Fibroblast of skin of abdomen (primary cell): ENCODE data around the gene RAP1GAP2.
A peak's percentile ranks its signal among the peaks of the same experiment; 100 is the strongest.
"Not testable (repeated sequence)": the region's sequence is repeated elsewhere in the genome, so short reads cannot be mapped to it uniquely, and the experiment has no call there.

Source experiments
- DNase-seq: peaks from one replicate; pipeline ENCODE4 v3.0.0-alpha.2; 2013

RAP1GAP2 gene

DNA sequence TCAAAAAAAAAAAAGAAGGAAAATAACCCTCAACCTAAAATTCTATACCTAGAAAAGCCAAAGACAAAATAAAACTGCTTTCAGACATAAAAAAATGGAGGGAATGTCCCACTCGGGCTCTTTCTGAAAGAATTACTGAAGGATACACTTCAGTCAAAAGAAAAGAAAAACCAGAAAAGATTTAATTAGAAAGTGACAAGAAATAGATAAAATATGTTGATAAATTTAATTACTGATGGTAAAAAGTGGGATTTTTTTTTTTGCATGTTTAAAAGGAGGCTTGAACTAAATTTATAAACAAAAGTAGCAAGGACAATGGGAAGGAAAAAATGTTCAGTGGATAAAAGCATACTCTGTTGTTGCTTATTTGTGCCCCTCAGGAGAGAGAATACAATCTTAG lies 178.1 kb downstream of the RAP1GAP2 start:
- no peak for DNase-seq

DNA sequence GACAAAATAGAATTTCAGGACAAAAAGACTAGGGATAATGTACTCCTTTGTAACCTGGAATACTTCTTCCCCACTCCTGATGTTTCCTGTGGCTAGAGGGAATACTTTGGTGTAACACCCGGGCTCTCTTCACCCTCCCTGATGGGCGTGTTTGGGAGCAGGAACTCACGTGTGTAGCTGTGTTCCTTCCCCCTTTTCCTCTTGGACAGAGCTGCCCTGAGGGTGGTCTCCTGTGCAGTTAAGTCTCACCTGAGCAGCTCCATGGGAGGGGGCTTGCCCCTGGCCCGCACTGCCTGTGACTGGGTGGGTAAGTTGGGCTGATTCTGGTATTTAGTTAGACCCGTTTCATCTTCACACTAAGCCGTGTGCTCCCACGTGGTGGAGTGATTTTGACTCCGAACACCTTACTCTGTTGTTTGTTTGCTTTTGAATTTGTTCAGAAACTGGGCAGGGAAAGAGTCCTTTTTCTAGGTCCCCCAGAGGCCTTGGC lies 179.3 kb downstream of the RAP1GAP2 start:
- DNase-seq, result peak; percentile 13

DNA sequence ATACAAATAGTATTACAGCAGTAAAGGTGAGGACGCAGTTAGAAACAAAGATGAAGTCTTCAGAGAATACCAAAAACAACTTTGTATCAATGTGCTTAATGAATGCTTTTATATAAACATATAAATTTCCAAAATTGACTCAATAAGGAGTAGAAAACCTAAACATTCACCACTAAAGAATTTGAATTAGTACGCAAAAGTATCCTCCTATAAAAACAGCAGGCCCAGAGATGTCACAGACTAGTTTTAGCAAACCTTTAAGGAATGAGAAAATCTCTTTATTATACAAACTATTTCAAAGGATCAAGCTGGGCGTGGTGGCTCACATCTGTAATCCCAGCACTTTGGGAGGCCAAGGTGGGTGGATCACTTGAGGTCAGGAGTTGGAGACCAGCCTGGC lies 180.9 kb downstream of the RAP1GAP2 start:
- no peak for DNase-seq

DNA sequence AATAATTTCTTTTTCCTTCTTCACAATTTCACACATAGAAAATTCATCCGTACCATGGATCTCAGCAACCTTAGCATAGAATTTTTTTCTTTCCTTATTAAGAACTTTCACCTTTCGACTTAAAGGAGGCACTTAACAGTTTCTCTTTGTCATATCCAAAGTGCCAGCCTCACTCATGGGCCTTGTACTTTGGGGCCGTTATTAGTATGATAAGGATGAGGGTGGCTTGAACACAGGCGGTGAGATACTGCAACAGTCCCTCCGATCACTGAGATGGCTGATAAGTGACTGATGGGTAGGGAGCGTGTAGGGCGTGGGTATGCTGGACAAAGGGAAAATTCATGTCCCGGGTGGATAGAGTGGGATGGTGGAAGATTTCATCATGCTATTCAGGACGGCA lies 181.9 kb downstream of the RAP1GAP2 start:
- DNase-seq, result no peak

DNA sequence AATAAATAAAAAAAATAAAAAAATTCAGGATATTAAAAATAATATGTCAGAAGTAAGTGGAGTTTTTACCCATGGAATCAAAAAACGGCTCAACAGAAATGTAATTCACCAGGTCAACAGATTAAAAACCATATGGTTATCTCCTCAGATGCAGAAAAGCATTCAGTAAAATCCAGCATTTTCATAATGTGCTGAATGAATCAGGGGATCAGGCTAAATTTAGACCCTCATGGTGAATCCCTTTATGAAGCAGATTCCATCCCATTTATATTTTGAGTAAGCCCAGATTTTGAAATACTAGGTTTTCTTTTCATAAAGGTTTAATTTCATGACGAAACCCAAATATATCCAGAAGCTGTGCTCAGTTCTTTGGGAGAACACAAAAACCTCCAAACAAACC lies 182.8 kb downstream of the RAP1GAP2 start:
- DNase-seq, result no peak

DNA sequence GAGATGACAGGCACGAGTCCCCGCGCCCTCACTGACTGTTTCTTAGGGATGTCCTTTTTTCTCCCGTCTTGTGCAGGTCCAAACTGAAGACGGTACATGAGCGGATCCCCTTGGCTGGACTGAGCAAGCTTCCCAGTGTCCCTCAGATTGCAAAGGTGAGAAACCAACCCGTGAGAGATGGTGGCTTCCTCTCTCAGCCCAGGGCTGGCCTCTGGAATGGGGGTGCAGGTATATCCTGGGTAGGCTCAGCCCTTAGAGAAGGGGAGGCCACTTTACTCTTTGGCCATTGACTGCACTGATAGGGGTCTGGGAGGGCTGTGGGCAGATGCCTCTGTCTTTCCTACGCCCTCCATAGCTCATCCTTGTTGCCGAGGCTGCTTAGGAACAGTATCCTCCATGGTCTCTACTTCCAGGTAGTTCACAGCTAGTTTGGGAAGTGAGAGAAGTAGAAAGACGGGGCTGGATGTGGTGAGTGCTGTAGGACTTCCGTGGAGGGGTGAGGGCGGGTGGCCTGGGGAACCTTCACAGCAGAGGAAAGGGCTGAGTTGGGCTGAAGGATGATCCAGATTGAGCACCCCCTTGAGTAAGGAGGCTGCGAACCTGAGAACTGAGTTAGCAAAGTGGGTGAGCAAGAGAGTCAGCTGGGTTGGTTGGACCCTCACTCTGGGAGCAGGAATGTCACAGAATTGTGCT lies 184.1 kb downstream of the RAP1GAP2 start:
- DNase-seq, result no peak

DNA sequence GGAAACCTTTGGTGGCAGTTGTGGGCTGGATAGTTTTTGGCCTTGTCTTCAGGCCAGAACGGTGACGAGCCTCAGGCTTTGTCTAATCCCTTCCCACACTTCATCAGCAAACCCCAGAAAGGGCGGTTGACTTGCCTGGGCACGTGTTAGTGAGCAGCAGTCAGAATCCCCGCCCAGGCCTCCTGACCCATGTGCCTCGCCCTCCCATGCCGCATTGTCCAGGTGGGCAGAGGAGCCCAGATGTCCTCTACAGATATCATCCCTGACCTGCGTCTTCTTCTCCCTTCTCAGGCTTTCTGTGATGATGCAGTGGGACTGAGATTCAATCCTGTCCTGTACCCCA lies 184.6 kb downstream of the RAP1GAP2 start:
- no peak for DNase-seq

DNA sequence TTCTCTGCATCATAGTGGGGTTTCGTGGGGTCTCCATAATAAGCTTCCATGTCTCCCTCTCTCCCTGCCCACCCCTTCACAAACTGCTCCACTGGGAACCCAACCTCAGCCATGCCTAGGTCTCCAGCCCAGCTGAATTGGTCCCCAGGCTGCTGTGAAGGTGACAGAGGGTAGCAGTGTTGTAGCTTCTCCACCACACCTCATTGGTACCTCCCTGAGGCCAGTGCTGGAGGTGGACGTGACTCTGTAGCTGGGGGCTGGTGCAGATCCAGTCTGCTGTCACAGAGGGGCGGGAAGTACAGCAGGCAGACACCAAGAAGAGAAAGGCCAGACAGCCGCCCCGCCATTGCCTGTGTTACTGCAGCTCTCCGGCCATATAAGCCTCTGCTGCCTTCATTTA lies 185.1 kb downstream of the RAP1GAP2 start:
- no peak for DNase-seq

DNA sequence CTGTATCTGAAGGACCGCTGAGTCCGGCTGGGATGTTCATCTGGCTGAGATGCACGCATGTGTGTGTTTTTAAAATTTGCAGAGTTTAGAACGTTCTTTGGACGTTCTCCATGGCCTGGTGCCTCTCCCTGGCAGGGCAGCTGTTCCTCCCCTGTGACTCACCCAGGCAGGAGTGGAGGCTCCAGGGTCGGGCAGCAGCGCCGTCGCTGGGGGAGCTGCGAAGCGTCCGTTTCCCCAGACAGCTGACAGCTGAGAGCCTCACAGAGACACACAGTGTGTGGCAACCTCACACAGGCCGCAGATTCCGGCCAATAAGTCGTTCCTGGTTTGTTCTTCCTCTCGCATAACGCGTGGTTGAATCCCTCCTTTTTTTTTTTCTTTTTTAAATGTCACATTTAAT lies 186.6 kb downstream of the RAP1GAP2 start:
- DNase-seq, result peak; percentile 58

DNA sequence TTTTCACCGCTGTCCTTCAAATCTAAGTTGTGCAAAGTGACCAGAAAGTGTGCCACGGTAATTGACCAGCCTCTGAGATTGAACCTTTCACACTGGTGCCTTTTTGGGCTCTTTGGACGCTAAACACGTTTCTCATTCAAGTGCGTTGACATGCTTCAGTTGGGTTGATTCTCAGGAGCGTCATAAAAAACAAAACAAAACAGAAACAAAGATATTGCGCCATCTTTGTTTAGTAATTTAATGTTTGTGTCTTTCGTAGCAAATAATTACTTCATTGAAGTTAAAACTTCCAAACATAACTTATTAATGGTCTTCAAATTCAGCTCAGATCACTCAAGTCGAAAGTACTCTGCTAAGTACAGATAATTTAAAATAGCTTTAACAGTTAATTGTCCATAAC lies 187.0 kb downstream of the RAP1GAP2 start:
- no peak for DNase-seq

DNA sequence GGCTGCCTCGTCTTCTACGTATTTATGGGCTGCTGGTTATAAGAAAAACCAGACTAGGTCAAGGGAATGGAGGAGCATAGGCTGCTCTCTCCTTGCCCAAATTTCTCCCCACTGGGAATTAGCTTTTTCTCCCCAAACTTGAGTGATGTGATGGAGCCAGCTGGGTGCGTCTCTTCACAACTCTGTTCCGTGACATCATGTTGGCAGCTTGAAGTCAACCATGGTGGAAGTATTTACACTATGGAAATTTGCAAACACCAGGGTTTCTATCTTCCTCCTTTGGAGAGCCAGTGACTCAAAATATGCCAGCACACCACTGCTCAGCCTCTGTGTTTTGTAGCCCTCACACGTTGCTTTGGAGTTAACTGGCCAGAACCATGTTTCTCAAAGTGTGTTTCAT lies 189.1 kb downstream of the RAP1GAP2 start:
- DNase-seq, result no peak

DNA sequence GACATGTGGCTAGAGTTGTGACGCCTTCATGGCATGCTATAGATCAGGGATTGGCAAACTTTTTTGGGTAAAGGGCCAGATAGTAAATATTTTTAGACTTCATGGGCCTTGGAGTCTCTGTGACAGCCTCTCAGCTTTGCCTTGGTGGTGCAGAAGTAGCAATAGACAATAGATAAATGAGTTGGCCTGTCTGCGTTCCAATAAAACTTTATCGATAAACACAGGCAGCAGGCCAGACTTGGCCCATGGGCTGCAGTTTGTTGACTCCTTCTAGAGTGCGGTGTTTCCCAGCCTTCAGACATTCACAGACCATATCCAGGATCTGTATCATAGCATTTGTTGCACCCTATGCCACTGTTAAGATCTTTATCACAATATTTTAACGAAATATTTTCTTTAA lies 190.7 kb downstream of the RAP1GAP2 start:
- DNase-seq, result no peak

DNA sequence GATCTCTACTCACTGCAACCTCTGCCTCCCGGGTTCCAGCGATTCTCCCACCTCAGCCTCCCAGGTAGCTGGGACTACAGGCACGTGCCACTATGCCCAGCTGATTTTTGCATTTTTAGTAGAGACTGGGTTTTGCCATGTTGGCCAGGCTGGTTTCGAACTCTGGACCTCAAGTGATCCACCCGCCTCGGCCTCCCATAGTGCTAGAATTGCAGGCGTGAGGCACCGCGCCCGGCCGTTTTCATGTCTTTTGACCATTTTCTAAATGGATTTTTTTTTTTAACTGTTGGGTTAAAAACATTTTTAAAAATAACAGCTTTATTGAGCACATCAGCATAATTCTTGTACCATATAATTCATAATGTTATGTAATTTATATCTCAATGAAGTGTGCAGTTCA lies 193.2 kb downstream of the RAP1GAP2 start:
- DNase-seq, result not testable (repeated sequence)

DNA sequence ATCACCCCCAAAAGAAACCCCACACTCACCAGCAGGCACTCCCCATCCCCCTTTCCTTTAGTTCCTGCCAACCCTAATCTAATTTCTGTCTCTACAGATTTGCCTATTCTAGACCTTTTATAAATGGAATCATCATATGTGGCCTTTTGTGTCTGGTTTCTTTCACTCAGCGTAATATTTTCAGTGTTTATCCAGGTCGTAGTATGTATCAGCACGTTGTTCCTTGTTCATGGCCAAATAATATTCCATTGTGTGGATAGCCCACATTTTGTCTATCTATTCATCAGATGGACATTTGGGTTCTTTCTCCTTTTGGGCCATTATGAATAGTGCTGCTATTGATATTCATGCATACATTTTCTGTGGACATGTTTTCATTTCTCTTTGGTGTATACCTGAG lies 193.6 kb downstream of the RAP1GAP2 start:
- no peak for DNase-seq

DNA sequence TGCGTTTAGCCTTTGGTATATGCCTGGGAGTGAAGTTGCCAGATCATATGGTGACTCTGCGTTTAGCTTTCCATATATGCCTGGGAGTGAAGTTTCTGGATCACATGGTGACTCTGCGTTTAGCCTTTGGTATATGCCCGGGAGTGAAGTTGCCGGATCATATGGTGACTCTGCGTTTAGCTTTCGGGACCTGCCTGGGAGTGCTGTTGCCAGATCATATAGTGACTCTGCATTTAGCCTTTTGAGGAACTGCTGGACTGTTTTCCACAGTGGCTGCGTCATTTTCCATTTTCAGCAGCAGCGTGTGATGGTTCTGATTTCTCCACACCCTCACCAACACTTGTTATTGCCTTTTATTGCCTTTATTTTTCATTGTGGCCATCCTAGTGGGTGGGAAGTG lies 194.2 kb downstream of the RAP1GAP2 start:
- no peak for DNase-seq

DNA sequence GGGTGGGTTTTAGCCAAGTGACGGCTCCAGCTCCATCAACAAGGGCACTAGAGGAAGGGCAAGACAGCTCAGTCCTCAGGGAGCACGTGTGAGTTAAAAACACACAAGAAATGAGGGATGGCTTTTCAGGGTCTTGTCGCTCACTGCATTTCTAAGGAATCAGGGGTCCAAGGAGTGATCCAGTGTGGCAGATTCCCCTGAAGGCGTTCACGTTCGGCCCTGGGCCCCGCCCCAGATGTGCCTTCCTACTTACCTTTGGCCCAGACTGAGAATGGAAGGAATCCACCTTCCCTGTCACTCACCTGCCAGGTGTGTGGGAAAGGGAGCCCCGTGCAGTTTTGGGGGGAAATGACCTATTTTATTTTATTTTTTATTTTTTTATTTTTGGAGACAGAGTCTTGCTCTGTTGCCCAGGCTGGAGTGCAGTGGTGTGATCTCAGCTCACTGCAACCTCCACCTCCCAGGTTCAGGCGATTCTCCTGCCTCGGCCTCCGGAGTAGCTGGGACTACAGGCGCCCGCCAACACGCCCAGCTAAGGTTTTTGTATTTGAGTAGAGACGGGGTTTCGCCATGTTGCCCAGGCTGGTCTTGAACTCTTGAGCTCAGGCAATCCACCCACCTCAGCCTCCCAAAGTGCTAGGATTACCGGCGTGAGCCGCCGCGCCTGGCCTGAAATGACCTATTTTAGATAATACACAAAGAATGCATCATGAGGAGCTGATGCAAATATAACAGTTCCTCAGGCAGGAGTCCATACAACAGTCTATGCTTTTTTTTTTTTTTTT lies 195.3 kb downstream of the RAP1GAP2 start:
- not testable (repeated sequence) for DNase-seq

DNA sequence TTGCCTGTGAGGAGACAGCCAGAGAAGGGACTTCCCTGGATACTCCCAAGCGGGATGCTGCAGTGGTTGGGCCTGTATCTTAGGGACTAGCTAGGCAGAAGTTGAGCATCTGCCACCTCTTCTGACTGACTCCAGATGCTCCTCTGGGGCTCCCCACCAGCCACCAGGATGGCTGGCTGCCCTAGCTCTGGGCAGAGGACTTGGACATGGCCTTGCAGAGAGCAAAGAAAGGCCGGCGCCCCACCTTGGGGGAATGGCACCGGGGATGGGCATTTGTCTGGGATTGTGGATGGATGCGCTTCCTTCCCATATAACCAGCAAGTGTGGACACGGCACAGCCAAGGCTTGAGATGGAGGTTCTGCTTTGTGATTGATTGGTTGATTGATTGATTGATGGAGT lies 198.2 kb downstream of the RAP1GAP2 start:
- no peak for DNase-seq

DNA sequence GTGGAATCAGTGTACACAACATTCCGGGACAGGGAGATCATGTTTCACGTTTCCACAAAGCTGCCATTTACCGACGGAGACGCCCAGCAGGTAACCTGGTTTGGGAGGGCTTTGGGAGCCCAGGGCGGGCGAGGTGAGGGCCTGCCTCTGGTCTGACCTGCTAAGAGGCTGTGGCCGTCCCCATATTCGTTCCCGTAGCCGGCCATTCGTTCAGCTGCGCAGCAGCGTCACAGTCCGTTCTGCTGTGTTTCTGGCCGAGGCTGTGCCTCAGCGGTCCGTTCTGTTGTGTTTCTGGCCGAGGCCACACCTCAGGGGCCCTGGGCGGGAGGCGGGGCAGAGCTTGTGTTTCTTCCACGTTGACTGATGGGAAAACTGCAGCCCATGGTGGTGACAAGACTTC lies 199.1 kb downstream of the RAP1GAP2 start:
- DNase-seq, result no peak

DNA sequence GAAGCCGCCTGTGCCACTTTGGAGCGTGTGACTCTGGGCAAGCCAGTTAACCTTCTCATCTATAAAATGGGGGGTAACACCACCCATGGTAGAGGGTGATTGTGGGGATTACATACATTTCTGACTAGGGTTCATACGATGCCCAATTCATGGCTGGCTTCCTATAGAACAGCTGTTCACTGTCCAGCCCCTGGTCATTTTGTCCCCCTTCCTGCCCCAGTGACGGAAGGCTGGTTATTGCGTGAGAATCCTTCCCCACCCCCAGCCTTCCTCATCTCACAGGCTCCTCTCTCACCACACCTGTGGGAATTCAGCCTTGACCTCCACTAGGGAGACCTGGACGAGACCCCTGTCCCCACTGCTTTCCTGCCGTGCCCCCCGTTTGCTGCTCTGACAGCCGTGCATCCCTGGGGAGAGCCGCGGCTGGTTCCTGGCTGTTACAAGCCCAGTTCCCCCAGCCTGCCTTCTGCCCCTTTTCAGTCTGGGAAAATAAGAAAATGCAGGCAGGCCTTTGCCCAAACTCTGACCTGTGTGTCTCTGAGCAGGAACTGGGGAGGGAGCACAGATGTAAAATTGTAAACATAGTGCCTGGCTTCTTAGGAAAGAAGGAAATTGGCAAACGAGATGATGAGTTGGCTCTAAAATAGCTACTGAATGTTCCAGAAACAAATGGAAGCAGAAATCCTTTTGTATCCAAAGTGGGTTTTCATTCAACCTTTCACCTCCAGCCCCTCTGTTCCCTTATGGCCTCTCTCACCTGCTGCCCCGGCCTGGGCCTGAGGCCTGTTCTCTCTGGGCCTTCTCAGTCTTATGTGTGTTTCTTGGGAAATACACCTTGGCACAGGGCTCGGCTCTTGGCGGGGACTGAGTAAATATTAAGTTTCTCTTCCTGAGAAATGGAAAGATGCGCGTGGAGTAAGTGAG lies 199.9 kb downstream of the RAP1GAP2 start:
- no peak for DNase-seq

DNA sequence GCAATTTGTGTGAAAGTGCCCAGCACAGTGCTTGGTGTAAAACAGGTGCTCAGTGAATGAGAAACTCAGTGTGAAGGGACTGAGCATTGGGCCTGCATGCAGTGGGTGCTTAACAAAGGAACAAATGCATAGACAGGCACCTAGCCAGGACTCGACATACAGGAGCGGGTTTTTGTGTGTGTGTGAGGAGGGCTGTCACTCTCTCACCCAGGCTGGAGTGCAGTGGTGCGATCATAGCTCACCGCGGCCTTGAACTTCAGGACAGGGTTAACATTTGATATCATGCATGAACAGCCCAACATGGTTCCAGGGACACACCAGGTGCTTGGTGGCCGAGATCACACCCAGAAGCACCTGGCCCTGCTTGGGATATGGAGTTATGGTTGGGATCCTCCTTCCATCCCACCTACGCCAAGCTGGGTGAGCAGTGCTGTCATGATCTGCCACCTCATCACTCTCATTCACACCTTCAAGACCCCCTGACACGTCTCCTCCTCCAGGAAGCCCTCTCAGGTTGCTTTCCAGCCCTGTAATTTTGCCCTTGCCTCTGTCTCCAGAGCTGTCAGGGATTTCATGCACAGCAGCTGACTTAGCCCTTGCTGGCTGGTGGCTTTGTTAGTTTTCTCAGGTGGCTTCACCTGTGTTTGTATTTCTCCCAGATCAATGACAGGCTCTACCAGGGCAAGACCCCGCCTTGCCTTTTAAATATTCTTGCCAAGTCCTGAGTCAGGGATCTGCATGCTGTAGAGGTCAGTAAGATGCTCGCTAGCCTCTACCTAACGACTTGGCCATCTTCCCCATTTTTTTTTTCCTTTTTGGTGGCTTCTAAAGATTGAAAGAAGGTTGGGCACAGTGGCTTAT lies 200.8 kb downstream of the RAP1GAP2 start:
- DNase-seq, result no peak

DNA sequence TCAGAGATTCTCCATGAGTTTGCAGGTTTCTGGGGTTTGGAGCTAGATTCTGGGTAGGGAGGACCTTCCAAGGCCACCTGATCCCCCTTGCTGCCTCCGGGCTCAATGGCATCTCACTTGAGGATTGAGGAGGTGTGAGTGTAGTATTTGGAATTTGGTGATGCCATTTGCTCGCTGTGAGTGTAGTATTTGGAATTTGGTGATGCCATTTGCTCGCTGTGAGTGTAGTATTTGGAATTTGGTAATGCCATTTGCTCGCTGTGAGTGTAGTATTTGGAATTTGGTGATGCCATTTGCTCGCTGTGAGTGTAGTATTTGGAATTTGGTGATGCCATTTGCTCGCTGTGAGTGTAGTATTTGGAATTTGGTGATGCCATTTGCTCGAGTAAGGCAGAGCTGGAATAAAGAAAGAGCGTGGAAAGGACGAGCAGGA lies 202.2 kb downstream of the RAP1GAP2 start:
- peak; percentile 28 for DNase-seq
